ENCODE measurements around the gene NIPAL4.

Gene NIPAL4

DNA sequence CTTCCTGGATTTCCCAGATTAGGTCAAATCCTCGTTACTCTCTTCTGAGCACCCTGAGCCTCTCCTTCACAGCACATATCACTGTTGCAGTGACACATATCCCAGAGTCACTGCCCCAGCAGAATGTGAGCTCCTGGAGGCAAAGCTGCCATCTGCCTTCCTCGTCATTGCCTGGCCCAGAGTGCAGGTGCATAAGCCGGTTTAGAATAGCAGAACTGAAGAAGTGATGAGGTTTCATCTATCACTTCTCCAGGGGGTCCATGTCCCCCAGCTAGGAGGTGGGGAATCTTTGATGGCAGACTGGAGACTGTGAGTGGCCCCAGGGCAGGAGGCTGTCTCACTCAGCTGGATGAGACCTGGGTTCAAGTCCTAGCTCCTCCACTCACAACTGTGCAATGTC, 25.8 kb downstream of the NIPAL4 start:
- no peak for DNase-seq (ENCODE audit: low spot score)

- no peak for DNase-seq (ENCODE audit: low spot score)
Observed at GRCh38 chr5:157486221-157486681, 26.2 kb downstream of the NIPAL4 start.

GRCh38 chr5:157486861-157487260, 26.8 kb downstream of the NIPAL4 start:
- no peak for DNase-seq (ENCODE audit: low spot score)

DNA sequence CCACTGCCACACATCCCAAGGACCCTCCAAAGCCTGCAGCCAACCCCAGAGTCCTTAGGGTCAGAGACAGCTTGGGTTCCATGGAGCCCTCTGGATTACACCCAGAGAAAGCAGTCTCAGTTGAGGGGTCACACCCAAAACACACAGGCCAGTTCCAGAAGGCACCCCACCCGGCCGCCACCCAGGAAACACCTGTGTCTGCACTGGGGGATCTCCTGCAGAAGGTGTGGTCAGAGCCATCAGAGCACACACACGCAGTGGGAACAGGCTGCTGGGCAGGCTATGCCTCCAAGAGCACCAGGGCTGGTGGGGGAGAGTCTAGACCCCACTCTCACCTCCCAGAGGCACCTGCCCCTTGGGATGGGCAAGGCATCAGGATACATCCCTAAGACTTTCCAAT, 27.3 kb downstream of the NIPAL4 start:
- DNase-seq (ENCODE audit: low spot score), result no peak

DNA sequence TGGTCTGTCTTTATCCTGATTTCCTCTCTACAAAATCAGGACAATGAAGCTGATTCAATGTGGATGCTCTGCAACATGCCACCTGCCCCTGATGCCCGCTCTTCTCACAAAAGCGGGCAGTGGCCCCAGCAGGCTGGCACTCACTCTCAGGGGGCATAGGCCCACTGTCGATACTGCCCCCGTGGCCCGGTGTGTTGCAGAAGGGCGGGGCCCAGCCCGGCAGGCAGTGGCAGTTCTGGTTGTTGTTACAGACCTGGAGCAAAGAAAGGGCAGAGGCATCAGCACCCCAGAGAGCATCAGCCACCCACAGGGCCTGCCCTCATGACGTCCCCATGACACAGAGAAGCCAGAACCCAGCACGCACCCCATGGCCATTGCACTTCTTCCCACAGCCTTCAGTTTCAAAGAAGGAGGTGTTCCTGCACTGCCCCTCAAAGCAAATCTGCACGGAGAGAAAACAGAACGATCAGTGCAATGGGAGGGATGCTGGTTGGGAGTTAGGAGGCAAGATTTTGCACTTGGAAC, 31.5 kb downstream of the NIPAL4 start:
- no peak for DNase-seq (ENCODE audit: low spot score)

GRCh38 chr5:157492886-157493285, 32.9 kb downstream of the NIPAL4 start:
- DNase-seq (ENCODE audit: low spot score), result no peak

- DNase-seq (ENCODE audit: low spot score), result no peak
Observed at GRCh38 chr5:157494178-157494832, 34.3 kb downstream of the NIPAL4 start.

DNA sequence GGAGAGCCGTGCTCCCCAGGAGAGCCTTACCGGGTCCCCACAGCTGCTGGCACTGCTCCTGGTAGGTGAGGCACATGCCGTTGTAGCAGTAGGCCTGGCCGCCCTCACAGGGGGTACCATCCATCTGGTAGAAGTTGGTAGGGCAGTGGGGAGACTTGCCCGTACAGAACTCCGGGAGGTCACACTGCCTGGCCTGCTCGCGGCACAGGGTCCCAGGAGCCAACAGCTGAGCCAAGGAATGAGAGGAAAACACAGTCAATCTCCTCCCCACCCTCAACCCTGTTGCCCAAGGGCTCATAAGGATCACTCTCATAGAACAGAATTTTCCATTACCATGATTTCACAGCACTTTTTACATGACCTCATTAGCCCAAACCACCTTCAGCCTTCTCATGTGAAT, 36.9 kb downstream of the NIPAL4 start:
- no peak for DNase-seq (ENCODE audit: low spot score)

DNA sequence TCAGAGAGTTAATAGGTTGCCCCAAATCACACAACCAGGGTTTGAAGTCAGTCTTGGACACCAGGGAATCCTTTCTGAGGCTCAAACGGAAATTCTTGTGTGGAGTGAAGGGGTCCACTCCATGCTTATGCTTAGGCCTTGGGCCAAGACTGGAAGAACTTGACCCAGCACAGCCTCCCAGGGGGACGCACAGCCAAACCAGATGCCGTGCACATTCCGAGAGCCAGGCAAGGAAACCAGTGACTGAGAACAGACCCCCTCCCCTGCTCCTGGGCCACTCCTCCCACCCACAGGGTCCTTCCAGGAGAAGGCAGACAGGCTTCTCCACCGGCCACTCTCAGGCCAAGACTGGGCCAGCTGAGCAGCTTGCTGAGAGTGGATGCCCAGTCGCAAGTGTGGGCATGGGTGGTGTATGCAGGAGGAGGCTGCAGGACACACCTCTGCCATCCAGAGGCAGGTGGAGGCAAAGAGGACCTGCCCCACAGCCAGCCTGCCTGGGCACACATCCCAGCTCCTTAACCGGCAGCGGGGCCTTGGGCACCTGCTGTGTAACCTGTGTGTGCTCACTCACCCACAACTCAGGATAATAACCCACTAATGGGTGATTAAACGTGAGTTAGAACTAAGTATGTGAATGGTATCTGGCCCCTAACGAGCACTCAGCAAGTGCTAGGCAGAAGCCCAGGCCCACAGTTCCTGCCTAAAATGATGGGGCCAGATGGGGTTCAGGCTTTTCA, 38.0 kb downstream of the NIPAL4 start:
- DNase-seq (ENCODE audit: low spot score), result no peak

GRCh38 chr5:157502143-157502647, 42.2 kb downstream of the NIPAL4 start:
- DNase-seq (ENCODE audit: low spot score), result no peak

DNA sequence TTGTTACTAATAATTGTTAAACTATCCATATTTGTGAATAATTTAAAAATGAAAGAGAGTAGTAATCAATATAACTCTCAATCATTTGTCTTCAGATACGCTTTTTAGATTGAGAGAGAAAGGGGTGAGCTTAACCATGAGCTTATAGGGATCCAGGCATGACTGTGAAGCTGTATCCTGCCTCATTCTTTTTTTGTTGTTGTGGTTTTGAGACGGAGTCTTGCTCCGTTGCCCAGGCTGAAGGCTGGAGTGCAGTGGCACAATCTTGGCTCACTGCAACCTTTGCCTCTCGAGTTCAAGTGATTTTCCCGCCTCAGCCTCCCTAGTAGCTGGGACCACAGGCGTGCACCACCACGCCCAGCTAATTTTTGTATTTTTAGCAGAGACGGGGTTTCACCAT, 44.0 kb downstream of the NIPAL4 start:
- no peak for DNase-seq (ENCODE audit: low spot score)

- DNase-seq (ENCODE audit: low spot score), result no peak
Observed at GRCh38 chr5:157505496-157505895, 45.5 kb downstream of the NIPAL4 start.

GRCh38 chr5:157506066-157506590, 46.1 kb downstream of the NIPAL4 start:
- no peak for DNase-seq (ENCODE audit: low spot score)

DNA sequence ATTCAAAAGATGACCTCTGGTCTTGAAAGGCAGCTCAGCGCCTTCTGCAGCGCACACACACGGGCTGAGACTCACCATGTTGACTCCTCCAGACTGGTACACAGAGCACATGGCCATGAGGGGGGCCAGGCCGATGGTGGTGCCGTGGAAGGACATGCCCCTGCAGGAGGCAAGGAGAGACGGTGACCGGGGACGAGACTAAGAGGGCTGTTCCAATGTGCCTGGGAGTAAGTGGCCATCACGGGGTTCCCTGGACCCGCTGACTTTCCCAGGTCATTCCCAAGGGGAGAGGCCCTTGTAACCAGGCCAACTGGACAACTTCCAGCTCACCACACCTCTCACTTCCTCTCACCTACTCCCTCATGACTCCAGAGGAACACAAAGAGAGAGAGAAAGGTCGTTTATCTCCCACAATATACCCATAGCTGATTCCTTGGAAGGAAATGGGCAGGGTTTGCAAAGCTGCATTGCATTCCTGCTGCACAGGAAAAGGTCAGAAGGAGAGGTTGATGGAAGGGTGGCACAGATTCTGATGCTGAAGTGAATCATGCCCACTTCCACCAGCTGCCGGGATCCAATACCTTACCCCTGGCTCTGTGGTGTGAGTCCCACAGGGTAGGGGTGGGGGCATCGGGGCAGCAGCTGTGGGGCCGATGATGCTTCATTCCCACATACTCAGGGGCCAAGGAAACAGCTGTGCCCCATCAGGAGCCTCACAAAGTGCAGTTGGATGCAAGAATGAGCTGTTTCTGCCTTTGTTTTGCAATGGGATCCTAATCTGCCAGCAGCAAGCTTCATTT, 47.2 kb downstream of the NIPAL4 start:
- no peak for DNase-seq (ENCODE audit: low spot score)

GRCh38 chr5:157509093-157509492, 49.1 kb downstream of the NIPAL4 start:
- no peak for DNase-seq (ENCODE audit: low spot score)

DNA sequence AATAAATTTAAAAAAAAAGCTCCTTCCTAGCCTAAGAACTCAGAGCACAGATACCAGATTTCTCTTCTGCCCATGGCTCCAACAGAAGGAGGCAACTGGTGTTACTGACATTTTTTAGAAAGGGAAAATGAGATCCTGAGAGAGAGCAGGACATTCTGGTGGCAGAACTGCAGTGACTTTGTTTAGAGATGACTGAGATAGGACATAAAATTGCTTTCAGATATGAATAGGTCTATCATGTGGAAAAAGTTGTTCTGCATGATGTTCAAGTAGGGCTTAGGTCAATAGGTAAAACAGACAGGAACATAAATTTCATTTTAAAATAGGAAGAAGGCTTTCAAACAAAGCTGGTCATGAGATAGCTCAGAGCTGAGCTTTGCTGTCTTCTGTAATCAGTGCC, 49.6 kb downstream of the NIPAL4 start:
- DNase-seq (ENCODE audit: low spot score), result no peak

DNA sequence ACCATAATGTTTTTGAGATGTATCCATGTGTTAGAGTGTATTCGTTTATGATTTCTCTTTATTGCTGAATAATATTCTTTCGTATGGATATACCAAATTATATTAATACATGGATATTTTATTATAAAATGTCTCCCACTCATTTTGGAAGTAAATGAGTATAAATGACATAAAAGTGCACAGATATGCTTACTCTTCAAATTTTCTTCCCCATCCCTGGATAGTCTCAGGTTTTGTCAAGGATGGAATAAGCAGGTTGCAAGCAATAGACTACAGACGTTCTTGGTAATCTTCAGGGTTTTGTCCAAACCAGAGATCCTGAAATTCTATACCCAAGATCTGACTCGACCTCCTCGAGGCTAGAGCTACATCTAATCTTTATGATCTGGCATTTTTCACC, 50.7 kb downstream of the NIPAL4 start:
- DNase-seq (ENCODE audit: low spot score), result no peak

DNA sequence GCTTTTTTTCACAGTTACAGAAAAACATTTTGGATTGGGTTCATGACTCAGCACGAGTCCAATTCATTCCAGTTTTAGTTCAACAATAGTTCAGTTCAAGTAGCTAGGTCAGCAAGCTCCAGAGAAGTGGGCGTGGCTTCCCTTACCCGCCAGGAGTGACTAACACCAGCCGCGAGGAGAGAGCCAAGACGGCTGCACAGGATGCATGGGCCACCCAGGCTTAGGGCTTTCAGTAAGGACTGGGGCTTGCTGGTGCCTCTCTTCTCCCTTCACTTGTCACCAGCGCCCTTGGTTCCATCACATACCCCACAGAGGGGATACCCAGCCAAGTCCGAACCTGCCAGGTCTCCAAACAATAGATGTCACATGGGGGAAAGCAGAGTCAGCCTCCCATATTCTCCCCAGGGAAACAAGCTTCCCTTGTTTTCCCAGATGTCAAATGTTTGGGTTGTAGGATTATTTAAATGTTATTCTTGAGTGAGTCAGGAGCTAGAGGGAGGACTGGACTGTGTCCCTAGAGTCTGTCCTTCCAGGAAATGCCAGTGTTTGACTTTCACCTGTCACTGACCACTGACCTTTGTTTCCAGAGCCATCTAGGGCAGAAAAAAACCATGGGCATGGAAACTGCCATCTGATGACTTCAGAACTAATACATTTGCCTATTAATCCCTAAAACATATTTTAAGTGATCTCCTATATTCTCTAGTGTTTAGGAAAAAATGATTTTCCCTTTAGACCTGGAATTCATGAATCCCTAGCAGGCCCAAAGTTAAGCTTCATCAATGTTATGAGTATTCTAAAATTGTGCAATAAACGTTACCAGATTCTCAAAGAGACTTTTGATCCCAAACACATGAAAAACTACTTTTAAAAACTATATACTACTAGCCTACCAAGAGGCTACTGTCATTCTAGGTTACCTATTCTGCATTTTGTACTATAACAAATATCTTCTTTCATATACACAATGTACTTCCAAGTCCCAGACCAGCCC, 51.9 kb downstream of the NIPAL4 start:
- DNase-seq (ENCODE audit: low spot score), result no peak

- DNase-seq (ENCODE audit: low spot score), result no peak
Observed at GRCh38 chr5:157513182-157513581, 53.2 kb downstream of the NIPAL4 start.

DNA sequence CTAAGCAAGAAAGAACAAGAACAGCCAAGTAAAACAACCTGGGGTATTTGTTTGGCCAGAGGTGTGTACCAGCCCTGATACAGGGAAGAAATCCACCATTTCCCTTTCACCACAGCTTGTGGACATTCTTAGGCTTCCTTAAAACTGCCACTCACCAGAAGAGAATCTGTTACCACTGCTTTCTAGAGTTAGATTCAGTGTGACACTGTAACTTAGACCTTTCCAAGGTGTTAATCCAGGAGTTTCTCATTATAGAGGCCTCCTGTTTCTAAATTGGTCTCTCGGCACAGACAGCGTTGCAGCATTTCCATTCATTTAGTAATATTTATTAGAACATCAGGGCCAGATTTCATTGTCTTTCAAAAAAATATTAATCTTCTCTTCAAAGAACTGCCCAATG, 55.0 kb downstream of the NIPAL4 start:
- DNase-seq (ENCODE audit: low spot score), result no peak

- DNase-seq (ENCODE audit: low spot score), result no peak
Observed at GRCh38 chr5:157516006-157516405, 56.0 kb downstream of the NIPAL4 start.

All from D341Med (cell line).